Caco-2 (cell line): Measurements from ENCODE around the gene TMEM255B. TPM values are rescaled to one million over a fixed set of nuclear protein-coding genes. Genes with fewer than 3 reads are reported as not detected.
"Not testable (repeated sequence)": the region's sequence is repeated elsewhere in the genome, so short reads cannot be mapped to it uniquely, and the experiment has no call there.

Experiments
- BruUV-seq: library from RNA; stranded (reverse); fragments of 400-500 nt; replicated peaks from 2 replicates; lab custom pipeline; 2021; lab: Mats Ljungman, UMichigan
- CTCF ChIA-PET: fragments of 300-600 bp; sonication (Branson Sonifier 250); formaldehyde crosslinking; loops from one replicate; lab custom pipeline; 2022; ENCODE audit warnings: antibody characterized with exemption; lab: Charles Lee
- POLR2A ChIA-PET: fragments of 300-600 bp; sonication (Branson Sonifier 250); formaldehyde crosslinking; loops from one replicate; lab custom pipeline; 2022; ENCODE audit warnings: antibody characterized with exemption; lab: Charles Lee
- DNase-seq, 2 experiments: peaks; one replicate each; pipeline versions ENCODE4 v3.0.0 to v3.0.0-alpha.2; 2020 to 2022
- H3K27me3 ChIP-seq: replicated peaks from 2 replicates; pipeline ENCODE4 v1.6.0; 2011; ENCODE audit warnings: low read length; ENCODE audit not compliant: control insufficient read depth, insufficient read depth
- H3K36me3 ChIP-seq: 2 replicates; pipeline ENCODE4 v1.5.1; 2011; ENCODE audit warnings: low read length; ENCODE audit not compliant: control insufficient read depth, insufficient read depth
- H3K4me1 ChIP-seq: fragments of 250-450 bp; sonication (Bioruptor Pico); 2 replicates; pipeline ENCODE4 v1.5.1; 2020; ENCODE audit warnings: mild to moderate bottlenecking
- H3K4me3 ChIP-seq: 2 replicates; pipeline ENCODE4 v1.5.1; 2011; ENCODE audit warnings: low read depth, mild to moderate bottlenecking, control low read depth, low read length
- H3K9me3 ChIP-seq: fragments of 250-450 bp; sonication (Bioruptor Pico); 2 replicates; pipeline ENCODE4 v1.5.1; 2020; ENCODE audit warnings: mild to moderate bottlenecking, moderate library complexity
- H3K27ac Mint-ChIP-seq: one replicate; pipeline ENCODE4 v1.8.0; 2022; ENCODE audit warnings: mixed read lengths; ENCODE audit not compliant: unreplicated experiment
- H3K27me3 Mint-ChIP-seq: one replicate; pipeline ENCODE4 v1.8.0; 2022; ENCODE audit warnings: mixed read lengths; ENCODE audit not compliant: insufficient read depth, unreplicated experiment
- H3K36me3 Mint-ChIP-seq: one replicate; pipeline ENCODE4 v1.8.0; 2022; ENCODE audit warnings: mild to moderate bottlenecking, mixed read lengths; ENCODE audit not compliant: insufficient read depth, unreplicated experiment
- H3K4me1 Mint-ChIP-seq: one replicate; pipeline ENCODE4 v1.8.0; 2022; ENCODE audit warnings: low read depth, mixed read lengths; ENCODE audit not compliant: unreplicated experiment
- H3K4me3 Mint-ChIP-seq: one replicate; pipeline ENCODE4 v1.8.0; 2022; ENCODE audit warnings: mild to moderate bottlenecking, moderate library complexity, mixed read lengths; ENCODE audit not compliant: unreplicated experiment
- H3K9me3 Mint-ChIP-seq: one replicate; pipeline ENCODE4 v1.8.0; 2022; ENCODE audit warnings: mixed read lengths; ENCODE audit not compliant: unreplicated experiment
- intact Hi-C: fragments of 100-400 bp; cut with micrococcal nuclease; formaldehyde crosslinking; loops from one replicate; pipeline ENCODE4 v1.10.0; 2022; ENCODE audit not compliant: unreplicated experiment
- total RNA-seq: library from RNA; stranded (reverse); gene quantifications from 2 replicates; pipeline ENCODE4 v1.2.3, GENCODE V29; 2022
- TF ChIP-seq, protein P1 (sequence below), 2 experiments: fragments of 200-600 bp in 1 of 2; IDR thresholded peaks; 1 replicate in 1 of 2; 2 replicates in 1 of 2; pipeline versions ENCODE4 v1.5.1 to v1.8.0; 2011 to 2022; ENCODE audit warnings: antibody characterized with exemption in 1 of 2, control low read depth in 1 of 2, inconsistent platforms in 1 of 2, low read depth in 1 of 2, low read length in 1 of 2, mild to moderate bottlenecking in 1 of 2, moderate library complexity in 1 of 2; ENCODE audit not compliant: insufficient read depth in 1 of 2, severe bottlenecking in 1 of 2, unreplicated experiment in 1 of 2

Gene TMEM255B
- total RNA-seq, 1 experiment from 2014 or later = 0.82 TPM

DNA sequence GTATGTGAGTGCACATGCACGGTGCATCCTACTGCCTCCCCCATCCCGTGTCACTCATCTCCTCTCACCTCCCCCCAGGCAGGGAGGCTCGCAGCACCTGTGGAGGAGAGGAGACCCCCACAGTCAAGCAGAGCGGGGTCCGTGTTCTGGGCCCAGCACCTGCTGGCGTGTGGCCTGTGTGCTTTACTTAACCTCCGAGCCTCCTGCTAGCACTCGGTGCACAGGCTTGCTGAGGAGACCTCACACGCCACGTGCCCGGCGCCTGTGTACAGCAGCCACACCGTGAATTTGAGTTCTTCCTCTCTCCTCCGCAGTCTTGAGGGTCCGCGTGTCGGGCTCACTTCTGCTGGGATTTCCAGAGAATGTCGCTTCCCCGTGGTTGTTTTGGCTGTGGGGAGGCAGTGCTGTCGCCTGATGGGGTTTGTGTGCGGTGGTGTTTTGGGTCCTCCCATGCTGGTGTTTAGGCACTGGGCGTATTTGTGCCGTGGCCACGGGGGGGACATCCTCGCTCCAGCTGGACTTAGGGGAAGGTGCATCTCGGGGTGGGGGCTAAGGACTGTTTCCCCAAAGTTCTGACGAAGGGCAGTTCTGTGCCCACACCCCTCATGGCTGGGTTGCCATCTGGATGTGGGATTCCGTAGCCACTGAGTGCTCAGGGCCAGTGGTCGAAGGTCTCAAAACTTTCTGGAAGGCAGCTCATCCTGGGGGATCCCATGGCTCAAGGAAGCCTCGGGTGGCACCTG, 34.8 kb upstream of the TMEM255B start:
- Histone ChIP-seq H3K9me3 (peaks cover 10% of the 10 kb centered on the region), H3K36me3 (no peaks in the 10 kb centered on the region), H3K4me1 (peaks cover 11% of the 10 kb centered on the region), H3K27me3 (no peaks in the 10 kb centered on the region), H3K4me3 (peak overlapping the region; percentile 55)
- ChIA-PET POLR2A (no interaction called here), CTCF (interaction anchor here (0.6 to 1.0 kb wide), 6 partner anchors 18 to 502 kb away, joined by 3 read pairs; partner anchors contain the start of gene GRK1)
- peak overlapping the region; percentile 77 for H3K27ac Mint-ChIP-seq
- H3K9me3 Mint-ChIP-seq = no peaks in the 10 kb centered on the region
- intact Hi-C loops = no loop called here
- peaks cover 15% of the 10 kb centered on the region for H3K36me3 Mint-ChIP-seq
- H3K4me3 Mint-ChIP-seq = peak overlapping the region; percentile 71
- TF ChIP-seq, protein P1, sequence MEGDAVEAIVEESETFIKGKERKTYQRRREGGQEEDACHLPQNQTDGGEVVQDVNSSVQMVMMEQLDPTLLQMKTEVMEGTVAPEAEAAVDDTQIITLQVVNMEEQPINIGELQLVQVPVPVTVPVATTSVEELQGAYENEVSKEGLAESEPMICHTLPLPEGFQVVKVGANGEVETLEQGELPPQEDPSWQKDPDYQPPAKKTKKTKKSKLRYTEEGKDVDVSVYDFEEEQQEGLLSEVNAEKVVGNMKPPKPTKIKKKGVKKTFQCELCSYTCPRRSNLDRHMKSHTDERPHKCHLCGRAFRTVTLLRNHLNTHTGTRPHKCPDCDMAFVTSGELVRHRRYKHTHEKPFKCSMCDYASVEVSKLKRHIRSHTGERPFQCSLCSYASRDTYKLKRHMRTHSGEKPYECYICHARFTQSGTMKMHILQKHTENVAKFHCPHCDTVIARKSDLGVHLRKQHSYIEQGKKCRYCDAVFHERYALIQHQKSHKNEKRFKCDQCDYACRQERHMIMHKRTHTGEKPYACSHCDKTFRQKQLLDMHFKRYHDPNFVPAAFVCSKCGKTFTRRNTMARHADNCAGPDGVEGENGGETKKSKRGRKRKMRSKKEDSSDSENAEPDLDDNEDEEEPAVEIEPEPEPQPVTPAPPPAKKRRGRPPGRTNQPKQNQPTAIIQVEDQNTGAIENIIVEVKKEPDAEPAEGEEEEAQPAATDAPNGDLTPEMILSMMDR (IDR thresholded peaks at IDR 0.05; ENCODE audit: insufficient read depth in 1 of 2, low read depth in 1 of 2, low read length in 1 of 2, severe bottlenecking in 1 of 2, unreplicated experiment in 1 of 2) = no peak
- H3K27me3 Mint-ChIP-seq = peaks cover 3% of the 10 kb centered on the region
- DNase-seq = no peak
- BruUV-seq = no TSS peak
- no peaks in the 10 kb centered on the region for H3K4me1 Mint-ChIP-seq

DNA sequence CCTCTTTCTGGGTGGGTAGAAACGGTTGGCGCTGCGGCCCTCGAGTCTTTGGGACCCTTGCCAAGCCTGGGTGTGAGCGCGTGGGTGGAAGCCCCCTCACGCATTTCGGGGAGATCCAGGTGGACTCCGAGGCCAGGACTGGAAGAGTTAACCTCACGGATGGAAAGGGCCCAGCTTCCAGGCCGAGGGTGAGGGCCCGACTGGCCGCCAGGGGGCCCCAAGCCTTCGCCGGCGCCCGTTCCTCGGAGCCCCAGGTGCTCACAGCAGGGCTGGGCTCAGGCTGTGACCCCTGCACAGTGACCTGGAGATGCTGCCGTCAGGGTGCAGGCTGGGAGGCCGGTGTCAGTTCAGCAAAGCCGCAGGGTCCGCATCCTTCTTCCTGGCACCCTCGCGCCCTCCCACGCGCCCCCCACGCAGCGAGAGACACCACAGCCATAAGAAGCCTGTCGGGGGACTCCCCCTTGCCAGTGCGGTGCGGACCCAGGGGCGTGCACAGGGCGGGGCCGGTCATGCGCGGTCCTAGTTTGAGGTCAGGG, 34.2 kb upstream of the TMEM255B start:
- TF ChIP-seq, protein P1 (IDR thresholded peaks at IDR 0.05; ENCODE audit: insufficient read depth in 1 of 2, low read depth in 1 of 2, low read length in 1 of 2, severe bottlenecking in 1 of 2, unreplicated experiment in 1 of 2) = peak; percentile 89 to 92
- H3K27me3 ChIP-seq = no peaks in the 10 kb centered on the region
- ChIA-PET POLR2A (no interaction called here), CTCF (interaction anchor here (0.6 to 1.0 kb wide), 6 partner anchors 17 to 501 kb away, joined by 3 read pairs; partner anchors contain the start of gene GRK1)
- no TSS peak for BruUV-seq
- DNase-seq = peak; percentile 86 to 91
- H3K27me3 Mint-ChIP-seq = peaks cover 3% of the 10 kb centered on the region
- no peaks in the 10 kb centered on the region for H3K4me1 Mint-ChIP-seq
- peak overlapping the region; percentile 55 for H3K4me3 ChIP-seq
- no peaks in the 10 kb centered on the region for H3K36me3 ChIP-seq
- no peaks in the 10 kb centered on the region for H3K9me3 Mint-ChIP-seq
- peaks cover 11% of the 10 kb centered on the region for H3K4me1 ChIP-seq
- peak overlapping the region; percentile 77 for H3K27ac Mint-ChIP-seq
- intact Hi-C loops = no loop called here
- H3K36me3 Mint-ChIP-seq = peaks cover 15% of the 10 kb centered on the region
- peaks cover 11% of the 10 kb centered on the region for H3K9me3 ChIP-seq
- H3K4me3 Mint-ChIP-seq = peak overlapping the region; percentile 71

DNA sequence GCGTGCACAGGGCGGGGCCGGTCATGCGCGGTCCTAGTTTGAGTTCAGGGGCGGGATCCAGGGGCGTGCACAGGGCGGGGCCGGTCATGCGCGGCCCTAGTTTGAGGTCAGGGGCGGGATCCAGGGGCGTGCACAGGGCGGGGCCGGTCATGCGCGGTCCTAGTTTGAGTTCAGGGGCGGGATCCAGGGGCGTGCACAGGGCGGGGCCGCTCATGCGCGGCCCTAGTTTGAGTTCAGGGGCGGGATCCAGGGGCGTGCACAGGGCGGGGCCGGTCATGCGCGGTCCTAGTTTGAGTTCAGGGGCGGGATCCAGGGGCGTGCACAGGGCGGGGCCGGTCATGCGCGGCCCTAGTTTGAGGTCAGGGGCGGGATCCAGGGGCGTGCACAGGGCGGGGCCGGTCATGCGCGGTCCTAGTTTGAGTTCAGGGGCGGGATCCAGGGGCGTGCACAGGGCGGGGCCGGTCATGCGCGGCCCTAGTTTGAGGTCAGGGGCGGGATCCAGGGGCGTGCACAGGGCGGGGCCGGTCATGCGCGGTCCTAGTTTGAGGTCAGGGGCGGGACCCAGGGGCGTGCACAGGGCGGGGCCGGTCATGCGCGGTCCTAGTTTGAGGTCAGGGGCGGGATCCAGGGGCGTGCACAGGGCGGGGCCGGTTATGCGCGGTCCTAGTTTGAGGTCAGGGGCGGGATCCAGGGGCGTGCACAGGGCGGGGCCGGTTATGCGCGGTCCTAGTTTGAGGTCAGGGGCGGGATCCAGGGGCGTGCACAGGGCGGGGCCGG, 33.5 kb upstream of the TMEM255B start:
- Mint-ChIP-seq H3K4me3 (peak overlapping the region; percentile 71), H3K36me3 (peaks cover 19% of the 10 kb centered on the region), H3K27ac (peak overlapping the region; percentile 77)
- Histone ChIP-seq H3K9me3 (peaks cover 11% of the 10 kb centered on the region), H3K4me1 (peaks cover 11% of the 10 kb centered on the region), H3K4me3 (peak overlapping the region; percentile 55)
- H3K27me3 ChIP-seq, H3K9me3 Mint-ChIP-seq, BruUV-seq, POLR2A ChIA-PET, H3K27me3 Mint-ChIP-seq, H3K4me1 Mint-ChIP-seq, H3K36me3 ChIP-seq, intact Hi-C loops: not testable (repeated sequence)
- peak in 1 of 2 experiments; percentile 48 for DNase-seq
- CTCF ChIA-PET = interaction anchor here (1.0 kb wide), 1 partner anchor 17 kb away, joined by 3 read pairs; no protein-coding TSS in a partner anchor

DNA sequence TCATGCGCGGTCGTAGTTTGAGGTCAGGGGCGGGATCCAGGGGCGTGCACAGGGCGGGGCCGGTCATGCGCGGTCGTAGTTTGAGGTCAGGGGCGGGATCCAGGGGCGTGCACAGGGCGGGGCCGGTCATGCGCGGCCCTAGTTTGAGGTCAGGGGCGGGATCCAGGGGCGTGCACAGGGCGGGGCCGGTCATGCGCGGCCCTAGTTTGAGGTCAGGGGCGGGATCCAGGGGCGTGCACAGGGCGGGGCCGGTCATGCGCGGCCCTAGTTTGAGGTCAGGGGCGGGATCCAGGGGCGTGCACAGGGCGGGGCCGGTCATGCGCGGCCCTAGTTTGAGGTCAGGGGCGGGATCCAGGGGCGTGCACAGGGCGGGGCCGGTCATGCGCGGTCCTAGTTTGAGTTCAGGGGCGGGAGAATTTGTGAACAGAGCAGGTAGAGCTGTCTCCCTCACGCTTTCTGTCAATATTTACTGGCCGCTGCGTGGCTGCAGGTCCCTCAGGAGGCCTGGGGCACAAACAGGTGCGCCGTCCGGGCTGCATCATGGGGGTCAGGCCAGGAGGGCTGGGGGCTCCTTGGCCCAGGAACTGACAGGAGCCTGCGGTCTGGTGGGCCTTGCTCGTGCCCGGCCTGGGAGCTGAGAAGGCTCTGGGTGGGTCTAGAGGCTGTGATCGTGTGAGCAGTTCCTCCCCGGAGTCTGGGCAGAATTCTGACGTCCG, 32.8 kb upstream of the TMEM255B start:
- BruUV-seq, H3K27ac Mint-ChIP-seq, H3K9me3 Mint-ChIP-seq, H3K4me1 Mint-ChIP-seq, CTCF ChIA-PET, H3K36me3 ChIP-seq, H3K27me3 ChIP-seq, intact Hi-C loops, POLR2A ChIA-PET, H3K27me3 Mint-ChIP-seq: not testable (repeated sequence)
- H3K4me3 Mint-ChIP-seq = peak overlapping the region; percentile 50
- H3K36me3 Mint-ChIP-seq = peaks cover 21% of the 10 kb centered on the region
- Histone ChIP-seq H3K4me1 (peaks cover 11% of the 10 kb centered on the region), H3K9me3 (peaks cover 11% of the 10 kb centered on the region), H3K4me3 (peak overlapping the region; percentile 35)
- DNase-seq = peak in 1 of 2 experiments; percentile 26
